OCI-M2 (cell line): ENCODE measurements around the gene FBL.
"Not testable (repeated sequence)": the region's sequence is repeated elsewhere in the genome, so short reads cannot be mapped to it uniquely, and the experiment has no call there.

Source experiments
- DNase-seq: peaks from one replicate; lab custom pipeline; 2025; ENCODE audit not compliant: unreplicated experiment; lab: John Stamatoyannopoulos, UW

FBL gene

GRCh38 chr19:39845933-39846677, at the start of gene FBL:
Gene FBL (minus strand): TSS chr19:39846379. CDS start chr19:39846300, 79 bp downstream.
- DNase-seq: peak; percentile 81

DNA sequence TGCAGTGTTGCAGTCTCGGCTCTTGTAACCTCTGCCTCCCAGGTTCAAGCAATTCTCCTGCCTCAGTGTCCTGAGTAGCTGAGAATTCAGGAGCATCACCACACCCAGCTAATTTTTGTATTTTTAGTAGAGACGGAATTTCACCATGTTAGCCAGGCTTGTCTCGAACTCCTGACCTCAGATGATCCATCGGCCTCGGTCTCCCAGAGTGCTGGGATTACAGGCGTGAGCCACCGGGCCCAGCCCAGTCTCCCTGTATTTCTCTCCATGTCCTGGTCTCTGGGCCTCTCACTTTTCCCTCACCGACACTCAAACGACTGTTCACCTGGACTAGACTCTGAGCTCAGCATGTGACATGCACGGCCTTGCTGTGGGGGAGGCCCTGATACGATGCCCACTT, 48.9 kb upstream of the FBL start:
- not testable (repeated sequence) for DNase-seq

- not testable (repeated sequence) for DNase-seq
These were observed 48.0 kb upstream of the FBL start for GRCh38 chr19:39894236-39894606.

GRCh38 chr19:39893366-39894235, 47.4 kb upstream of the FBL start:
- DNase-seq: not testable (repeated sequence)

DNA sequence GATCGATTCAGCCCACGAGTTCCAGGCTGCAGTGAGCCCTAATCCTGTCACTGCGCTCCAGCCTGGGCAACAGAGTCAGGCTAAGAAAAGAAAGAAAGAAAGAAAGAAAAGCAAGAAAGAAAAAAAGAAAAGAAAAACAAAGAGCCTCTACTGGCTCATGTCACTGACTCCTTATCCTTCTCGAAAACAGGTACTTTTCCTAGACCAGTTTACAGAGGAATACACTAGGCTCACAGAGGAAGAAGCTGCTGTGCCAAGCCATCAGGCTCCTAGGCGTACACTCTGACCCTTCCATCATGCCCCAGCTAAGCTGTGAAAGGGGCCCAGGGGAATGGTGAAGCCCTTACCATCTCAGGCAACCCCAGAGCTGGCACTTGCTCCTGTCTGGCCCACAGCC, 46.3 kb upstream of the FBL start:
- DNase-seq: not testable (repeated sequence)

DNA sequence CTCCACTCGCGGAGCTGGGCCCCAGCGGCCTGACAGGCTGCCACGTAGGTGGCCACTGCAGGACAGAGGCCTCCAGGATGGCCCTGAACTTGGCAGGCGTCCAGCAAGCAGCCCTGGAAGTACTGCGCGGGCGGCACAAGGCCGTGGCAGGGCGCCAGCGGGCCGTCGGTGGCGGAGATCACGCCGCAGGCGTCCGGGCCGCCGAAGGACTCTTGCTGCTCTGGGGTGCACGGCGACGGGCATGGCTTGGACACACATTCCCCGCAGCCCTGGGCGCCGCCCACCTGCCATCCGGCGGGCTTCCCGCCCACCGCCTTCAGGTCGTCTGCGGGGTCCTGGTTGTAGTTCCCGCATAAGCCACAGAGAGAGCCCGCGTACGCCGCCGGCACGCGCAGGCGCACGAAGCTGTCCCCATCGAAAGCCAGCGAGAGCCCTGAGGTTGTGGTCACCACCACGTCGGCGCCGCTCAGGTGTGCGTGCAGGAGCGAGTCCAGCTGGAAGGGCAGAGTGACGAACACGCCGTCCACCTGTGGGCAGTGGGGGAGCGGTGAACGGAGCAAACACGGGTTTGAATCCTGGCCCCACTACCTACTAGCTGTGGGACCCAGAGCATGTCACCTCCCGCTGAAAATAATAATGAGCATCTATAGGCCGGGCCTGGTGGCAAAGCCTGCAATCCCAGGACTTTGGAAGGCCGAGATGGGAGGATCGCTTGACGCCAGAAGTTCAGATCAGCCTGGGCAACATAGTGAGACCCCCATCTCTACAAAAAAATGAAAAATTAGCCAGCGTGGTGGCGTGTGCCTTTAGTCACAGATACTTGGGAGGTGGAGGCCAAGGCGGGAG, 45.7 kb upstream of the FBL start:
- DNase-seq: not testable (repeated sequence)

- no peak for DNase-seq
These were observed 44.8 kb upstream of the FBL start for GRCh38 chr19:39890755-39891551.

DNA sequence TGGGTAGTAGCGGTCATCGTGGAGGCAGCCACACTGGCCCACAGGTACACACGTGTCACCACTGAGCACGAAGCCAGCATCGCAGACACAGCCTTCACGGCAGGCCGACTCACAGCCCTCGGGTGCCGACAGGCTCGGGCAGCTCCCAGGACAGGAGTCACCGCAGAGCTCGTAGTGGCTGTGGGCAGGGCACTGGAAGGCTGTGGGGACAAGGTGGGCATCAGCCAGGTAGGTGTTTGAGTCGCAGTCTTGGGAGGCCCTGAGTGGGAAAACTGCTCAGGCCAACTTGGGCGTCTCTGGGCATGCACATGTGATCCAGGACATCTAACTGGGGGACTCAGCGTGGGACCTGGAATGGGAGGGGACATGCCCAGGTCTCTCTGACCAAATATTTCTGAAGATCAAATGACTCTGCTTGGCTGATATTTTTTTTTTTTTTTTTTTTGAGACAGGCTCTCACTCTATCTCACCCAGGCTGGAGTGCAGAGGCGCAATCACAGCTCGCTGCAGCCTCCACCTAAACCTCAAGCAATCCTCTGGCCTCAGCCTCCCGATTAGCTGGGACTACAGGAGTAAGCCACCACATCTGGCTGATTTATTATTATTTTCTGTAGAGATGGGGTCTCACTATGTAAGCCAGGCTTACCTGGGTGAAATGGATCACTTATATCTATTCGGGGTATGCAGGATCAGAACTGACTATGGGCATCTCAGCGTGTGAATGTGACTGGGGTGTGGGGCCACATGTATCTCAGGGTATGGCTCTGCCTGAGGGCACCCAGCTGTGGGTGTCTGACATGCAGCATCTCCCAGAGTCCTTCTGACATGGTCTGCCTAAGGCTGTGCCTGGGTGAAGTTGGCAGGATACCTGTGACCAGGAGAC, 43.9 kb upstream of the FBL start:
- DNase-seq: not testable (repeated sequence)

GRCh38 chr19:39887456-39887951, 41.3 kb upstream of the FBL start:
- not testable (repeated sequence) for DNase-seq

GRCh38 chr19:39885821-39886554, 39.8 kb upstream of the FBL start:
- DNase-seq: not testable (repeated sequence)

DNA sequence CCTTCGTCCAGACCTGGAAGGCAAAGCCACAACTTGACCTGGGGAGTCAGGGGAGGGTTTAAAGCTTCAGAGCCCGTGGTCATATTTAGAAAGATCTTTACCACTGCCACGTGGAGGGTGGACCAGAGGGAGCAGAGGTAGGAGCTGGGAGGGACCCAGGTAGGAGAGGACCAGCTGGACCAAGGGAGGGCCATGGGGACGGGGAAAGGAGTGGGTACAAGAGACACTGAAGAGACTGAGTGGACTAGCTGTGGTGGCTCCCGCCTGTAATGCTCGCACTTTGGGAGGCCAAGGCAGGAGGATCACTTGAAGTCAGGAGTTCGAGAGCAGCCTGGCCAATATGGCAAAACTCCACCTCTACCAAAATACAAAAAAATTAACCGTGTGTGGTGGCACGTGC, 38.5 kb upstream of the FBL start:
- not testable (repeated sequence) for DNase-seq

- DNase-seq: not testable (repeated sequence)
These were observed 36.5 kb upstream of the FBL start for GRCh38 chr19:39882645-39883044.

- peak; percentile 51 for DNase-seq
These were observed 35.4 kb upstream of the FBL start for GRCh38 chr19:39881495-39882110.

- not testable (repeated sequence) for DNase-seq
These were observed 34.1 kb upstream of the FBL start for GRCh38 chr19:39880241-39880640.

DNA sequence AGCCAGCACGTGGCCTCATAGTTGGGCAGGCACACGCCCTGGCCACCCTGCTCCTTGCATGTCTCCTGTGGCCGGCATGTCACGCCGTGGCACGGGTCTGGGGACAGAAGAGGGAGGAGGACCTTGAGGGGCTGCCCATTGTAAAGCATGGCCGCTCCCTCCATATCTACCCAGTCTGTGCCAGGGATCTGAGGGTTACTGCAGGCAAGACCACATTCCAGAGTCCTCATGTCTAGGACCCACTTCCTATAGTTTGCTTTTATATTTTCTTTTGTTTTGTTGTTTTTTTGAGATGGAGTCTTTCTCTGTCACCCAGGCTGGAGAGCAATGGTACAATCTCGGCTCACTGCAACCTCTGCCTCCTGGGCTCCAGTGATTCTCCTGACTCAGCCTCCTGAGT, 33.6 kb upstream of the FBL start:
- not testable (repeated sequence) for DNase-seq

DNA sequence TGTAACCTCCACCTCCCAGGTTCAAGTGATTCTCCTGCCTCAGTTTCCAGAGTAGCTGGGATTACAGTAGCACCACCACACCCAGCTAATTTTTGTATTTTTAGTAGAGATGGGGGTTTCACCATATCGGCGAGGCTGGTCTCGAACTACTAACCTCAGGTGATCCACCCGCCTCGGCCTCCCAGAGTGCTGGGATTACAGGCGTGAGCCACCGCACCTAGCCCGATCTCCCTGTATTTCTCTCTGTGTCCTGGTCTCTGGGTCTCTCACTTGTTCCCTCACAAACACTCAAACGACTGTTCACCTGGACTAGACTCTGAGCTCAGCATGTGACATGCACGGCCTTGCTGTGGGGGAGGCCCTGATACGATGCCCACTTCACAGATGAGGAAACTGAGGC, 32.7 kb upstream of the FBL start:
- not testable (repeated sequence) for DNase-seq

- DNase-seq: no peak
These were observed 32.2 kb upstream of the FBL start for GRCh38 chr19:39878398-39878797.

DNA sequence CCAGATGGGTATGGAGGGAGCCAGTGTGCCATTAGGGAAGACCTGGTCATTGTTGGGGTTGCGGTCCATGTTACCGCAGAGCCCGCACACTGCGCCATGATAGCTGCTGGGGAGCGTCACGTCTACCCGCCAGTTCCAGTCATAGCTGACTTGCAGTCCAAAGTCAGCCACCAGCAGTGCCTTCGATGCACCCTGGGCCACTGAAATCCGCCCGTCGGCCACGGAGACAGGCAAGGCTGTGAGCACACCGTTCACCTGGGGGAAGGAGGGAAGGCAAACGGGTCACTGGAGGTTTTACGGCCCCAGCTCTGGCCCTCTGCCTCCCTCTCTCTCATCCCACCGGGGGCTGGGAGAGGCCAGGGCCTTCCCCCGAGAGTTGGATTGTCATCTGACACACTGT, 31.8 kb upstream of the FBL start:
- DNase-seq: not testable (repeated sequence)
